Gastrocnemius medialis (tissue), 4 donors: ENCODE data around the gene CD82.

Source experiments
- POLR2A ChIP-seq, 2 donors: fragments of 450-650 bp; IDR thresholded peaks; one replicate each; pipeline ENCODE4 v1.6.1; 2017; ENCODE audit warnings: antibody characterized with exemption in 2 of 2, mild to moderate bottlenecking in 2 of 2, moderate library complexity in 2 of 2
- TF ChIP-seq, protein P1 (sequence below), 5 experiments: fragments of 450-650 bp in 3 of 5; fragments of 200-600 bp in 2 of 5; sonication (generic) in 2 of 5; IDR thresholded peaks in 4 of 5; conservative IDR thresholded peaks in 1 of 5; 1 replicate in 4 of 5; 2 replicates in 1 of 5; pipeline ENCODE4 v1.5.1; 2016 to 2019; ENCODE audit warnings: antibody characterized with exemption in 5 of 5, mild to moderate bottlenecking in 3 of 5, moderate library complexity in 3 of 5

DNA sequence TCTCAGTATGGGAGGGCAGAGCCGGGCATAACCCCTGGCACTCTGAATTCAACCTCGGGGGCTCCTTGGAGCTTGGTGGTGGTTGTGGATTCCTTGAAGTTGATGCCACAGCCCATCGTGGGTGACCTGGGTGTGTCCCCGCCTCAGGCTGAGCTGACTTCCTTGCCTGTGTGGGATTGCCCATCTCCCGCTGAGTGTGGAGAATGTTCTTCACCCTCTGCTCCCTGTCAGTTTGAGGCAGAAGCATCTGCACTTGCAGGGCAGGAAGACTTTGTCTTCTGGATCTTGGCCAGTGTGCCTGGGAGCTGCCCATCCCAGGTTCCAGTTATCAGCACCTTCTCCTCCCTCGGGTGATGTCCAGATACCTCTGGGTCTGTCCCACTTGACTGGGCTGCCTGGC, 25.3 kb downstream of the CD82 start:
- TF ChIP-seq, protein P1, sequence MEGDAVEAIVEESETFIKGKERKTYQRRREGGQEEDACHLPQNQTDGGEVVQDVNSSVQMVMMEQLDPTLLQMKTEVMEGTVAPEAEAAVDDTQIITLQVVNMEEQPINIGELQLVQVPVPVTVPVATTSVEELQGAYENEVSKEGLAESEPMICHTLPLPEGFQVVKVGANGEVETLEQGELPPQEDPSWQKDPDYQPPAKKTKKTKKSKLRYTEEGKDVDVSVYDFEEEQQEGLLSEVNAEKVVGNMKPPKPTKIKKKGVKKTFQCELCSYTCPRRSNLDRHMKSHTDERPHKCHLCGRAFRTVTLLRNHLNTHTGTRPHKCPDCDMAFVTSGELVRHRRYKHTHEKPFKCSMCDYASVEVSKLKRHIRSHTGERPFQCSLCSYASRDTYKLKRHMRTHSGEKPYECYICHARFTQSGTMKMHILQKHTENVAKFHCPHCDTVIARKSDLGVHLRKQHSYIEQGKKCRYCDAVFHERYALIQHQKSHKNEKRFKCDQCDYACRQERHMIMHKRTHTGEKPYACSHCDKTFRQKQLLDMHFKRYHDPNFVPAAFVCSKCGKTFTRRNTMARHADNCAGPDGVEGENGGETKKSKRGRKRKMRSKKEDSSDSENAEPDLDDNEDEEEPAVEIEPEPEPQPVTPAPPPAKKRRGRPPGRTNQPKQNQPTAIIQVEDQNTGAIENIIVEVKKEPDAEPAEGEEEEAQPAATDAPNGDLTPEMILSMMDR (IDR thresholded peaks at IDR 0.05 in 4 of 5, conservative IDR thresholded peaks at IDR 0.05 in 1 of 5) = no peak
- no peak for TF ChIP-seq POLR2A (IDR thresholded peaks at IDR 0.05)
